Measurements from ENCODE around the gene C20orf144.
A peak's percentile ranks its signal among the peaks of the same experiment; 100 is the strongest.
"Not testable (repeated sequence)": the region's sequence is repeated elsewhere in the genome, so short reads cannot be mapped to it uniquely, and the experiment has no call there.

C20orf144 gene

GRCh38 chr20:33662172-33662571 is at the start of gene C20orf144:
TSS of gene C20orf144 (plus strand) at chr20:33662327. CDS start at chr20:33662346, 19 bp downstream.
- peak within 1 kb of the TSS; percentile 84 for H3K4me3 Mint-ChIP-seq
- H3K27ac Mint-ChIP-seq = peak within 1 kb of the TSS; percentile 91
- DNase-seq = no peak
- H3K9me3 Mint-ChIP-seq = no peaks in the 10 kb centered on the region
- peaks cover 29% of the 10 kb centered on the region for H3K4me1 Mint-ChIP-seq (ENCODE audit: low read depth)
- no peaks in the 10 kb centered on the region for H3K27me3 Mint-ChIP-seq
- peaks cover 12% of the 10 kb centered on the region for H3K36me3 Mint-ChIP-seq (ENCODE audit: low read depth)

GRCh38 chr20:33621717-33622400 is 40.3 kb upstream of the C20orf144 start:
- DNase-seq = no peak
- Mint-ChIP-seq H3K27me3 (no peaks in the 10 kb centered on the region), H3K9me3 (no peaks in the 10 kb centered on the region), H3K4me1 (ENCODE audit: low read depth) (peaks cover 22% of the 10 kb centered on the region), H3K27ac (no peak overlapping the region), H3K36me3 (ENCODE audit: low read depth) (peaks cover 66% of the 10 kb centered on the region), H3K4me3 (no peak overlapping the region)

- Mint-ChIP-seq H3K4me1 (ENCODE audit: low read depth) (peaks cover 22% of the 10 kb centered on the region), H3K27me3 (no peaks in the 10 kb centered on the region), H3K27ac (peak overlapping the region; percentile 44), H3K4me3 (no peak overlapping the region), H3K36me3 (ENCODE audit: low read depth) (peaks cover 69% of the 10 kb centered on the region), H3K9me3 (no peaks in the 10 kb centered on the region)
- DNase-seq = no peak
These were observed 39.3 kb upstream of the C20orf144 start for GRCh38 chr20:33622705-33623365.

- peak overlapping the region; percentile 60 for H3K27ac Mint-ChIP-seq
These were observed 37.7 kb upstream of the C20orf144 start for GRCh38 chr20:33624399-33624798.

DNA sequence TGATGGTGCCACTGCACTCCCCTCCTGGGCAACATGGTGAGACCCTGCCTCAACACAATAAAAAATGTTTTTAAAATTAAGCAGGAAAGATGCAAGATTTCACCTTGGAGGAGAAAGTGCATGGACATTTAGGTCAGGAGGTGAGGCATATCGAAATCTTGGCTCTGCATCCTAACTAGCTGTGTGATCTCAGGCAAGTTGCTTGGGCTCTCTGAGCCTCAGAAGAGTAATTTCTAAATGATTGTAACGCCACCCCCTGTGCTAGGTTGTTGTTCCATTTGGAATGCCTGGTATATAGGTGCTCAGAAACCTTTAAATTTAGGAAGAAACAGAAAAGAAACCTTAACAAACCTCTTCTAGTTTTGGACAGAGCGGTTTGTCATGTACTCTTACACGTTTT is 35.9 kb upstream of the C20orf144 start:
- Mint-ChIP-seq H3K27ac (no peak overlapping the region), H3K36me3 (ENCODE audit: low read depth) (peaks cover 85% of the 10 kb centered on the region), H3K27me3 (no peaks in the 10 kb centered on the region), H3K4me1 (ENCODE audit: low read depth) (peaks cover 22% of the 10 kb centered on the region), H3K9me3 (no peaks in the 10 kb centered on the region), H3K4me3 (no peak overlapping the region)
- no peak for DNase-seq

More at GRCh38 chr20:33624399-33624798, 37.7 kb upstream of the C20orf144 start:
- peaks cover 22% of the 10 kb centered on the region for H3K4me1 Mint-ChIP-seq (ENCODE audit: low read depth)
- no peak for DNase-seq
- H3K27me3 Mint-ChIP-seq = no peaks in the 10 kb centered on the region
- no peaks in the 10 kb centered on the region for H3K9me3 Mint-ChIP-seq
- peaks cover 78% of the 10 kb centered on the region for H3K36me3 Mint-ChIP-seq (ENCODE audit: low read depth)
- H3K4me3 Mint-ChIP-seq = no peak overlapping the region

GRCh38 chr20:33627577-33628216 is 34.4 kb upstream of the C20orf144 start:
- no peaks in the 10 kb centered on the region for H3K9me3 Mint-ChIP-seq
- H3K4me3 Mint-ChIP-seq = no peak overlapping the region
- H3K4me1 Mint-ChIP-seq (ENCODE audit: low read depth) = peaks cover 18% of the 10 kb centered on the region
- peak overlapping the region; percentile 55 for H3K27ac Mint-ChIP-seq
- no peaks in the 10 kb centered on the region for H3K27me3 Mint-ChIP-seq
- DNase-seq = no peak
- H3K36me3 Mint-ChIP-seq (ENCODE audit: low read depth) = peaks cover 88% of the 10 kb centered on the region

DNA sequence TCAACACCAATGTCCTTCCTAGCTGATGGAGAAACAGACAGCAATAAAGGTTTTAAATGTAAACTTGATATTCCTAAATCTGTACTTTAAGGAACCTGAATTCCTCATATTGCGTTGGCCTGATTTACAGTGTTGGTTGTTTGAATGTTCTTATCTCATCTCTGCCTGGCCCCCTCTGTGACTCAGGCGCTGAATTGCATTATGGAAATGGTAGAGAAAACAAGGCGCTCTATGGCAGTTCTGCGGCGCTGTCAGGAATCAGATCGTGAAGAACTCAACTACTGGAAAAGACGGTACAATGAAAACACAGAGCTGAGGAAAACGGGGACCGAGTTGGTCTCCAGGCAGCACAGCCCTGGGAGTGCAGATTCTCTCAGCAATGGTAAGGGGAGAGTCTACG is 32.6 kb upstream of the C20orf144 start:
- no peaks in the 10 kb centered on the region for H3K27me3 Mint-ChIP-seq
- no peak overlapping the region for H3K4me3 Mint-ChIP-seq
- no peaks in the 10 kb centered on the region for H3K9me3 Mint-ChIP-seq
- no peak for DNase-seq
- H3K4me1 Mint-ChIP-seq (ENCODE audit: low read depth) = peaks cover 8% of the 10 kb centered on the region
- peaks cover 75% of the 10 kb centered on the region for H3K36me3 Mint-ChIP-seq (ENCODE audit: low read depth)
- H3K27ac Mint-ChIP-seq = peak overlapping the region; percentile 35

DNA sequence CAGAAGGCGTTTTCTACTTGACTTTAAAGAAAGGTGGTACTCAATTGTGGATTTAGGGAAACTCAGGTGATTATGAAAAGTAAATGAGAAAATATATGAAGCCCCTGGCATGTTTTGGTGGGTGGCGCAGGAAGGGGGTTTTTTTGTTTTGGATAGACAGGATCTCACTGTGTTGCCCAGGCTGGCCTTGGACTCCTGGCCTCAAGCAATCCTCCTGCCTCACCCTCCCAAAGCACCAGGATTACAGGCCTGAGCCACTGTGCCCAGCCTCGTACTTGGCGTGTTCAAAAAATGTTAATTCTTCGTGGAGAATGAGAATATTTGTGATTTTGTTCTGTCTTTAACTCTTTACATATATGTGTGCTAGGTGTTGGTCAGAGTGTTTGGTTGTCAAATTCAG is 32.1 kb upstream of the C20orf144 start:
- DNase-seq = no peak
- no peaks in the 10 kb centered on the region for H3K9me3 Mint-ChIP-seq
- peaks cover 73% of the 10 kb centered on the region for H3K36me3 Mint-ChIP-seq (ENCODE audit: low read depth)
- H3K27ac Mint-ChIP-seq = peak overlapping the region; percentile 59
- H3K27me3 Mint-ChIP-seq = no peaks in the 10 kb centered on the region
- no peak overlapping the region for H3K4me3 Mint-ChIP-seq
- H3K4me1 Mint-ChIP-seq (ENCODE audit: low read depth) = peaks cover 5% of the 10 kb centered on the region

- Mint-ChIP-seq H3K36me3 (ENCODE audit: low read depth) (peaks cover 68% of the 10 kb centered on the region), H3K4me1 (ENCODE audit: low read depth) (peaks cover 5% of the 10 kb centered on the region), H3K27ac (peak overlapping the region; percentile 59), H3K9me3 (no peaks in the 10 kb centered on the region), H3K4me3 (no peak overlapping the region), H3K27me3 (no peaks in the 10 kb centered on the region)
- DNase-seq = no peak
These were observed 31.6 kb upstream of the C20orf144 start for GRCh38 chr20:33630507-33630906.

DNA sequence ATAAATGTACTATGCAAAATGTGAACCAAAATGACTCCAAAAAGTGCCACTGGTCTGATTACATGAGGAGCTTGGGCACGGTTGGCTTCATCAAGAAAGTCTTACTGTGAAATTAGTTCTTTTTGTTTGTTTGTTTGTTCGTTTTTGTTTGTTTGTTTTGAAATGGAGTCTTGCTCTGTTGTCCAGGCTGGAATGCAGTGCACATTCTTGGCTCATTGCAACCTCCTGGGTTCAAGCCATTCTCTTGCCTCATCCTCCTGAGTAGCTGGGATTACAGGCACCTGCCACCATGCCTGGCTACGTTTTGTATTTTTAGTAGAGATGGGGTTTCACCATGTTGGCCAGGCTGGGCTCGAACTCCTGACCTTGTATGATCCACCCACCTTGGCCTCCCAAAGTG is 30.2 kb upstream of the C20orf144 start:
- not testable (repeated sequence) for DNase-seq, H3K27me3 Mint-ChIP-seq

DNA sequence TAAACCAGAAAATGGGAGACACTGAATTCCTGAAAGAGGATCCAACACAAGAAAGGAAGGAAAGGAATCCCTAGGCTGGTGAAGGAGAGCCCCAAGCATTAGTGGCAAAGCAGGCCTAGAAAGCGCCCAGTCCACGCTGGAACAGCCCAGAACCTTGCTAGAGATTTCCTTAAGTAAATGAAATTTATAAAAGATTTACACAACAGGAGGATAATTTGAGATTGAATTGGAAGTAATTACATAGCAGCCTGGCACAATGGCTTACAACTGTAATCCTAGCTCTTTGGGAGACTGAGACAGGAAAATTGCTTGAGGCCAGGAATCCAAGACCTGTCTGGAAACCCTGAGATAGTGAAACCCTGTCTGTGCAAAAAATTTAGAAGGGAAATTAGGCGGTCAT is 26.8 kb upstream of the C20orf144 start:
- H3K4me3 Mint-ChIP-seq = no peak overlapping the region
- peaks cover 5% of the 10 kb centered on the region for H3K4me1 Mint-ChIP-seq (ENCODE audit: low read depth)
- no peaks in the 10 kb centered on the region for H3K27me3 Mint-ChIP-seq
- DNase-seq = no peak
- peaks cover 59% of the 10 kb centered on the region for H3K36me3 Mint-ChIP-seq (ENCODE audit: low read depth)
- no peaks in the 10 kb centered on the region for H3K9me3 Mint-ChIP-seq
- H3K27ac Mint-ChIP-seq = no peak overlapping the region

More for the DNA sequence above, 30.2 kb upstream of the C20orf144 start:
- H3K4me1 Mint-ChIP-seq (ENCODE audit: low read depth); H3K4me3 Mint-ChIP-seq; H3K9me3 Mint-ChIP-seq; H3K27ac Mint-ChIP-seq: not testable (repeated sequence)
- H3K36me3 Mint-ChIP-seq (ENCODE audit: low read depth) = peaks cover 61% of the 10 kb centered on the region

DNA sequence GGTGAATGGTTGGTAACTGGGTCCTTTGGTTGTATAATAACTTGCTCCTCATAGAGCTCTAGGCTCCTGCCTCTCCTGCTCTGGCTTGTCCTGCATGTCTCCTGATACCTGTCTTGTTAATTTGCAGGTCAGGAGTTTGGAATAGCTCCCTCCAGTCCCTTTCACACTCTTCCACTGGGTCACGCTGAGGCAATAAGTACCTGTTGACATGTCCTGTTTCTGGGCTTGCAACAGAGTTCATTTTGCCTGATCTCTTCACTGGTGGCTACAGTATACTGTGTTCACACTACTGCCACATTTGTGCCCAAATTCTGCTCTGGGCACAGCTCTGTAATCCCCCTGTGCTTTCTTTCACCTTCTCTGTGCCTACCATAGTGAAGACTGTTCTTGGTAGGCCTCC is 25.4 kb upstream of the C20orf144 start:
- peaks cover 5% of the 10 kb centered on the region for H3K4me1 Mint-ChIP-seq (ENCODE audit: low read depth)
- no peak overlapping the region for H3K27ac Mint-ChIP-seq
- H3K9me3 Mint-ChIP-seq = no peaks in the 10 kb centered on the region
- no peak overlapping the region for H3K4me3 Mint-ChIP-seq
- H3K36me3 Mint-ChIP-seq (ENCODE audit: low read depth) = peaks cover 58% of the 10 kb centered on the region
- H3K27me3 Mint-ChIP-seq = no peaks in the 10 kb centered on the region
- no peak for DNase-seq

DNA sequence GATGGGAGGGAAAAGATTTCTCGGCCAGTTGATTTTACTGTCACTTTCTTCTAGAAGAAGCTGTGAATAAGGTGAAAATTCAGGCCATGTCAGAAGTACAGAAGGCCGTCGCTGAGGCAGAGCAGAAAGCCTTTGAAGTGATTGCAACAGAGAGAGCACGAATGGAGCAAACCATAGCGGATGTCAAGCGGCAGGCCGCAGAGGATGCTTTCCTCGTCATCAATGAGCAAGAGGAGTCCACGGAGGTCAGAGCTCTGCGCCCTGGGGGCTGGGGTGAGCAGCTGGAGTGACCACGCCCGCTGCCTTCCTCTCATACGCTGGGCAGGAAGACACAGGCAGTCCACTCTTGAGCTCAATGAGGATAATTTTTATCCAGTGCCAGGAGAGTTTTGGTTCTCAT is 21.8 kb upstream of the C20orf144 start:
- Mint-ChIP-seq H3K4me3 (no peak overlapping the region), H3K4me1 (ENCODE audit: low read depth) (no peaks in the 10 kb centered on the region), H3K9me3 (no peaks in the 10 kb centered on the region), H3K27ac (no peak overlapping the region), H3K27me3 (no peaks in the 10 kb centered on the region), H3K36me3 (ENCODE audit: low read depth) (peaks cover 67% of the 10 kb centered on the region)
- DNase-seq = no peak

GRCh38 chr20:33644313-33645071 is 17.6 kb upstream of the C20orf144 start:
- H3K36me3 Mint-ChIP-seq (ENCODE audit: low read depth) = peaks cover 54% of the 10 kb centered on the region
- no peak overlapping the region for H3K27ac Mint-ChIP-seq

More at GRCh38 chr20:33644313-33645071, 17.6 kb upstream of the C20orf144 start:
- H3K4me3 Mint-ChIP-seq = no peak overlapping the region
- peaks cover 20% of the 10 kb centered on the region for H3K4me1 Mint-ChIP-seq (ENCODE audit: low read depth)
- DNase-seq = no peak
- H3K27me3 Mint-ChIP-seq = no peaks in the 10 kb centered on the region
- no peaks in the 10 kb centered on the region for H3K9me3 Mint-ChIP-seq

Measured in activated T-cell treated with anti-CD3 and anti-CD28 coated beads, Interleukin-2, amount 50 U/mL, for 24 hours (primary cell).